ENCODE measurements around the gene LRP1B. TPM values are rescaled to one million over a fixed set of nuclear protein-coding genes. Genes with fewer than 3 reads are reported as not detected.

The LRP1B gene
- total and polyA plus RNA-seq, 2 experiments from 2014 or later = not detected

DNA sequence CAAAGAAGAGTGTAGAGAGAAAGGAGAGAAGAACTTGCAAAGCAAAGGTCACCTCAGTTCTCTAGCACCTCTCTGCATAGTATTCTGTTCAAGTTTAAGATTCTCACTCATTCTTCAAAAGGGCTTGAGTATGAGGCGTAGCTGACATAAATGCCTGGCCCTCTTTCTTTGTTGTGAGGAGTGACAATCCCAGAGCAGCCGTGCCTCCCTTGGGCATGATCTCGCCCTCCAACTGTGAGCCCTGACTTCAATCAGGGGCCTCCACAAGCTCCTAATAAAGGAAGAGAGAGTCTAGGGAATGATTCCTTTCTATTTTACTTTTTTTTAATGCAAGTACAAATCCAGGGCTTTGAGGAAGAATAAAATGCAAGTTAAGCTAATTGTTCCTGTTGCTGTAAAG is 402.7 kb downstream of the LRP1B start:
- no peaks in the 10 kb centered on the region for H3K79me2 ChIP-seq (ENCODE audit: insufficient read depth)
- H3K9me3 ChIP-seq (ENCODE audit: low read depth) = no peaks in the 10 kb centered on the region
- no peak overlapping the region for H3K27ac ChIP-seq
- no peaks in the 10 kb centered on the region for H4K20me1 ChIP-seq (ENCODE audit: insufficient read depth)
- no peaks in the 10 kb centered on the region for H3K4me1 ChIP-seq (ENCODE audit: insufficient read depth)
- in situ Hi-C loops (cut with MboI) = no loop called here
- H3K4me2 ChIP-seq (ENCODE audit: unreplicated experiment) = no peak overlapping the region
- no peaks in the 10 kb centered on the region for H3F3A ChIP-seq (ENCODE audit: insufficient read depth)
- H3K36me3 ChIP-seq (ENCODE audit: low read depth) = no peaks in the 10 kb centered on the region
- TF ChIP-seq EZH2 (IDR thresholded peaks at IDR 0.05; ENCODE audit: insufficient read depth, poor library complexity, severe bottlenecking) (no peak), EZH2phosphoT487 (IDR thresholded peaks at IDR 0.05; ENCODE audit: insufficient read depth, low read depth) (no peak)
- no peak overlapping the region for H2AFZ ChIP-seq
- H3K9me2 ChIP-seq (ENCODE audit: insufficient read depth) = no peaks in the 10 kb centered on the region
- WGBS, 2 experiments (ENCODE audit: low coverage in 1 of 2, low lambda C conversion rate in 2 of 2, missing lambda C conversion rate in 2 of 2) = 47 to 48% methylated on average over 3 of the region's 3 CpGs
- H3K27me3 ChIP-seq (replicated peaks; ENCODE audit: insufficient read depth) = no peaks in the 10 kb centered on the region
- no peak overlapping the region for H3K4me3 ChIP-seq
- no peak overlapping the region for H3K9ac ChIP-seq
- DNase-seq = no peak

- in situ Hi-C loops (cut with MboI) = no loop called here
Measured at GRCh38 chr2:141724426-141724825, 406.4 kb downstream of the LRP1B start.

DNA sequence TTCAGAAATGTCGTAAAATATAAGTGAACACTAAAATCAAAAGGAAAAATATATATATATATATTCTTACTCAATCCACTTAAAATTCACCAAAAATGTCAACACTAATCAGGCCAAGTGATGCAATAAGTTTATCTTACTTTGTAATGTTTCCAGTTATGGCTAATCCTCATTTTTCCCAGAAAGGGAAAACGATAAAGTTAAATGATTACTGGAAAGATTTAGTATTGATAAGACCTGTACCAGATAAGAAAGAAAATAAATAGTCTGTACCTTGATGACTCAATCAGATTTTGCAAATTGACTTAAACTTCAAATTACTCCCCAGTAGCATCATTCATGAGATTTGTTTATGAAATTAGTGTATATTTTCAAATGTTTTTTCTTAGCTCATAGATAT is 407.0 kb downstream of the LRP1B start:
- Histone ChIP-seq H3K4me3 (no peak overlapping the region), H3K4me2 (ENCODE audit: unreplicated experiment) (no peak overlapping the region), H3K4me1 (ENCODE audit: insufficient read depth) (no peaks in the 10 kb centered on the region), H2AFZ (no peak overlapping the region), H3K9me3 (ENCODE audit: low read depth) (no peaks in the 10 kb centered on the region), H3K9me2 (ENCODE audit: insufficient read depth) (no peaks in the 10 kb centered on the region), H3F3A (ENCODE audit: insufficient read depth) (no peaks in the 10 kb centered on the region), H3K9ac (no peak overlapping the region), H3K27me3 (replicated peaks; ENCODE audit: insufficient read depth) (no peaks in the 10 kb centered on the region), H3K79me2 (ENCODE audit: insufficient read depth) (no peaks in the 10 kb centered on the region), H3K27ac (no peak overlapping the region), H3K36me3 (ENCODE audit: low read depth) (no peaks in the 10 kb centered on the region), H4K20me1 (ENCODE audit: insufficient read depth) (no peaks in the 10 kb centered on the region)
- 21 to 25% methylated on average over 2 of the region's 2 CpGs for WGBS, 2 experiments (ENCODE audit: low coverage in 1 of 2, low lambda C conversion rate in 2 of 2, missing lambda C conversion rate in 2 of 2)
- DNase-seq = no peak
- TF ChIP-seq EZH2phosphoT487 (IDR thresholded peaks at IDR 0.05; ENCODE audit: insufficient read depth, low read depth) = no peak
- in situ Hi-C loops (cut with MboI) = no loop called here

More at GRCh38 chr2:141724426-141724825, 406.4 kb downstream of the LRP1B start:
- Histone ChIP-seq H3K4me2 (ENCODE audit: unreplicated experiment) (no peak overlapping the region), H2AFZ (no peak overlapping the region), H3K79me2 (ENCODE audit: insufficient read depth) (no peaks in the 10 kb centered on the region), H3K9me3 (ENCODE audit: low read depth) (no peaks in the 10 kb centered on the region), H3K4me1 (ENCODE audit: insufficient read depth) (no peaks in the 10 kb centered on the region), H3K4me3 (no peak overlapping the region), H3K9me2 (ENCODE audit: insufficient read depth) (no peaks in the 10 kb centered on the region), H4K20me1 (ENCODE audit: insufficient read depth) (no peaks in the 10 kb centered on the region), H3K27me3 (replicated peaks; ENCODE audit: insufficient read depth) (no peaks in the 10 kb centered on the region), H3K9ac (no peak overlapping the region), H3K27ac (no peak overlapping the region), H3F3A (ENCODE audit: insufficient read depth) (no peaks in the 10 kb centered on the region), H3K36me3 (ENCODE audit: low read depth) (no peaks in the 10 kb centered on the region)
- no peak for TF ChIP-seq EZH2 (IDR thresholded peaks at IDR 0.05; ENCODE audit: insufficient read depth, poor library complexity, severe bottlenecking)
- TF ChIP-seq EZH2phosphoT487 (IDR thresholded peaks at IDR 0.05; ENCODE audit: insufficient read depth, low read depth) = no peak
- 45 to 49% methylated on average over 3 of the region's 3 CpGs for WGBS, 2 experiments (ENCODE audit: low coverage in 1 of 2, low lambda C conversion rate in 2 of 2, missing lambda C conversion rate in 2 of 2)
- DNase-seq = no peak

GRCh38 chr2:141720476-141720875 is 410.3 kb downstream of the LRP1B start:
- 30 to 32% methylated on average over 3 of the region's 3 CpGs for WGBS, 2 experiments (ENCODE audit: low coverage in 1 of 2, low lambda C conversion rate in 2 of 2, missing lambda C conversion rate in 2 of 2)
- no peaks in the 10 kb centered on the region for H3K79me2 ChIP-seq (ENCODE audit: insufficient read depth)
- no peaks in the 10 kb centered on the region for H3K9me2 ChIP-seq (ENCODE audit: insufficient read depth)
- no peak overlapping the region for H3K4me2 ChIP-seq (ENCODE audit: unreplicated experiment)
- no peaks in the 10 kb centered on the region for H3K36me3 ChIP-seq (ENCODE audit: low read depth)
- no peak overlapping the region for H2AFZ ChIP-seq
- no peak overlapping the region for H3K9ac ChIP-seq
- H3K9me3 ChIP-seq (ENCODE audit: low read depth) = no peaks in the 10 kb centered on the region
- H3K27ac ChIP-seq = no peak overlapping the region
- no peaks in the 10 kb centered on the region for H4K20me1 ChIP-seq (ENCODE audit: insufficient read depth)
- no peaks in the 10 kb centered on the region for H3K4me1 ChIP-seq (ENCODE audit: insufficient read depth)
- in situ Hi-C loops (cut with MboI) = no loop called here
- H3K27me3 ChIP-seq (replicated peaks; ENCODE audit: insufficient read depth) = no peaks in the 10 kb centered on the region
- no peaks in the 10 kb centered on the region for H3F3A ChIP-seq (ENCODE audit: insufficient read depth)
- H3K4me3 ChIP-seq = no peak overlapping the region
- DNase-seq = no peak
- TF ChIP-seq EZH2 (IDR thresholded peaks at IDR 0.05; ENCODE audit: insufficient read depth, poor library complexity, severe bottlenecking) (no peak), EZH2phosphoT487 (IDR thresholded peaks at IDR 0.05; ENCODE audit: insufficient read depth, low read depth) (no peak)

DNA sequence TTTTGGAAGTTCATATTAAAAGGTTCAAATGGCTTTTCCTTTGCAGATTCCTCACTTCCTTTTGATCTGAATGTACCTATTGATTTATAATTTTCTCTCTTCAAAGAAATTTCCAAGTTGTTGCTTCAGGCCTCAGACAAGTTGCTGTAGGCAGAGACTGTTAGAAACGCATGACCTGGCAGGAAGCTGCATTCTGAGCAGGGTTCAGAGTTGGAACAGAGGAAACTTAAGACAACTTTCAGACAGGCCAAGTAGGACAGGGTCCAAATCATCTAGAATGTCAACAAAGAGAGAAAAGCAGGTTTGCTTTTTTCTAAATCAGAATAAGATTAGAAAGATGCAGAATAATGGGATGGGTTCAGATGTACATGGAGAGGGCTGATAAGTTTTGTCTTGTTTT is 416.3 kb downstream of the LRP1B start:
- Histone ChIP-seq H3K36me3 (ENCODE audit: low read depth) (no peaks in the 10 kb centered on the region), H3F3A (ENCODE audit: insufficient read depth) (no peaks in the 10 kb centered on the region), H3K9me2 (ENCODE audit: insufficient read depth) (no peaks in the 10 kb centered on the region), H3K27ac (no peak overlapping the region), H2AFZ (no peak overlapping the region), H4K20me1 (ENCODE audit: insufficient read depth) (no peaks in the 10 kb centered on the region), H3K79me2 (ENCODE audit: insufficient read depth) (no peaks in the 10 kb centered on the region), H3K9ac (no peak overlapping the region), H3K9me3 (ENCODE audit: low read depth) (no peaks in the 10 kb centered on the region), H3K4me2 (ENCODE audit: unreplicated experiment) (no peak overlapping the region), H3K4me1 (ENCODE audit: insufficient read depth) (no peaks in the 10 kb centered on the region), H3K27me3 (replicated peaks; ENCODE audit: insufficient read depth) (no peaks in the 10 kb centered on the region), H3K4me3 (no peak overlapping the region)
- DNase-seq = no peak
- 0 to 17% methylated on average over 1 of the region's 1 CpG for WGBS, 2 experiments (ENCODE audit: low coverage in 1 of 2, low lambda C conversion rate in 2 of 2, missing lambda C conversion rate in 2 of 2)
- in situ Hi-C loops (cut with MboI) = no loop called here
- no peak for TF ChIP-seq EZH2phosphoT487 (IDR thresholded peaks at IDR 0.05; ENCODE audit: insufficient read depth, low read depth)
